WTC11 (cell line): Measurements from ENCODE around the gene SSH3.

Experiments used
- CDX4 ChIP-seq: fragments of 250-450 bp; sonication (Bioruptor Pico); IDR thresholded peaks from 2 replicates; pipeline ENCODE4 v1.9.0; 2021; ENCODE audit warnings: moderate library complexity, mild to moderate bottlenecking, inconsistent platforms, borderline replicate concordance
- CTCF ChIP-seq: fragments of 200-600 bp; IDR thresholded peaks from 2 replicates; pipeline ENCODE4 v1.8.0; 2022; ENCODE audit warnings: antibody characterized with exemption
- GABPB1 ChIP-seq: sonication (generic); formaldehyde crosslinking; IDR thresholded peaks from 2 replicates; pipeline ENCODE4 v1.8.1; 2023; ENCODE audit warnings: mild to moderate bottlenecking, missing genetic modification reagents
- JAZF1 ChIP-seq: fragments of 250-450 bp; sonication (Bioruptor Pico); IDR thresholded peaks from 2 replicates; pipeline ENCODE4 v1.9.0; 2021; ENCODE audit warnings: moderate library complexity, mild to moderate bottlenecking, inconsistent platforms
- RELA ChIP-seq: sonication (generic); formaldehyde crosslinking; IDR thresholded peaks from 2 replicates; pipeline ENCODE4 v1.8.1; 2022; ENCODE audit warnings: missing genetic modification reagents, mild to moderate bottlenecking, borderline replicate concordance
- SMAD4 ChIP-seq: sonication (generic); formaldehyde crosslinking; IDR thresholded peaks from 2 replicates; pipeline ENCODE4 v1.8.0; 2022; ENCODE audit warnings: mild to moderate bottlenecking, missing genetic modification reagents
- TEAD4 ChIP-seq: sonication (generic); formaldehyde crosslinking; IDR thresholded peaks from 2 replicates; pipeline ENCODE4 v1.8.0; 2022; ENCODE audit warnings: mild to moderate bottlenecking, missing genetic modification reagents
- TP53 ChIP-seq: sonication (generic); formaldehyde crosslinking; IDR thresholded peaks from 2 replicates; pipeline ENCODE4 v1.8.1; 2023; ENCODE audit warnings: mild to moderate bottlenecking, missing genetic modification reagents
- ZNF138 ChIP-seq: sonication (generic); formaldehyde crosslinking; conservative IDR thresholded peaks from 2 replicates; pipeline ENCODE4 v1.8.1; 2022; ENCODE audit warnings: mild to moderate bottlenecking, moderate library complexity, missing genetic modification reagents
- TF ChIP-seq, protein P1 (sequence below): sonication (generic); formaldehyde crosslinking; IDR thresholded peaks from 2 replicates; pipeline ENCODE4 v1.8.0; 2022; ENCODE audit warnings: mild to moderate bottlenecking, missing genetic modification reagents

DNA sequence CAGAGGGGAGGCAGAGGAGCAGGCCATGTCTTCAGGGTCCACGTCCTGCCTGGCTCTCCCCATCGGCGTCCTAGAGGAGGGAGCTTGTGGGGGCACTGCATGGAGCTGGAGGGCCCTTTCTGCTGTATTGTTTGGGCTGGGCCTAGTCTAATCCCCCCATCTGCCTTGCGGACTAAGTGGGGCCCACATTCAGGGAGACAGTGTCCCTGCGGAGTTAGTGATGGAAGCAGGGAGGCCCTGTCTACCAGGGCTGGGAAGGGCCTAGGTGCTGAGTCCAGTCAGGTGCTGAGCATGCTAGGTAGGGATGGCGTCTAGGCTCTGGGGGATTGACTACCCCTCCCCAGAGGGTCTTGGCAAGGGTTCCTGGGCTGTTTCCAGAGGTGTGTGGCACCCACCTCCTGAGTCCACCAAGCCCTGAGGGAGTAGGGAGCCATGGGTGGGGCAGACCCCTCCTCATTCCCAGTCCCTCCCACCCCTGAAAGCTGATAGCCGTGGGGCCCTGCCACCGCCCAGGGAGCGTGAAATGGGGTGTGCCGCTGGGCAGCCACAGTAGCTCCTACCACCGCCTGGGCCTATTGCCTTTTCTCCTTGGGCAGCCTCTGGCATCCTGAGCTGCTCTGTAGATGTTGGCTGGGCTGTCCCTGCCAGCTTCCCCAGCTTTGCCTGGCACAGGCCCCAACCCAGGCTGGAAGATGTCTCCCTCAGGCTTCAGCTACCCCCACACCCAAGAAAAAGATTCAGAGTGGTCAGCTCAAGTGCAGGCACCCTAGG, 51.9 kb downstream of the SSH3 start:
- TF ChIP-seq TEAD4 (CRISPR knock-in tag) (no peak), GABPB1 (CRISPR knock-in tag) (no peak), RELA (CRISPR knock-in tag) (no peak), ZNF138 (CRISPR knock-in tag) (no peak), CTCF (no peak), TP53 (no peak), SMAD4 (CRISPR knock-in tag) (no peak), JAZF1 (CRISPR knock-in tag) (no peak), CDX4 (CRISPR knock-in tag) (no peak)
- TF ChIP-seq, protein P1, sequence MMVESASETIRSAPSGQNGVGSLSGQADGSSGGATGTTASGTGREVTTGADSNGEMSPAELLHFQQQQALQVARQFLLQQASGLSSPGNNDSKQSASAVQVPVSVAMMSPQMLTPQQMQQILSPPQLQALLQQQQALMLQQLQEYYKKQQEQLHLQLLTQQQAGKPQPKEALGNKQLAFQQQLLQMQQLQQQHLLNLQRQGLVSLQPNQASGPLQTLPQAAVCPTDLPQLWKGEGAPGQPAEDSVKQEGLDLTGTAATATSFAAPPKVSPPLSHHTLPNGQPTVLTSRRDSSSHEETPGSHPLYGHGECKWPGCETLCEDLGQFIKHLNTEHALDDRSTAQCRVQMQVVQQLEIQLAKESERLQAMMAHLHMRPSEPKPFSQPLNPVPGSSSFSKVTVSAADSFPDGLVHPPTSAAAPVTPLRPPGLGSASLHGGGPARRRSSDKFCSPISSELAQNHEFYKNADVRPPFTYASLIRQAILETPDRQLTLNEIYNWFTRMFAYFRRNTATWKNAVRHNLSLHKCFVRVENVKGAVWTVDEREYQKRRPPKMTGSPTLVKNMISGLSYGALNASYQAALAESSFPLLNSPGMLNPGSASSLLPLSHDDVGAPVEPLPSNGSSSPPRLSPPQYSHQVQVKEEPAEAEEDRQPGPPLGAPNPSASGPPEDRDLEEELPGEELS (CRISPR knock-in tag): no peak
